IPS-20b (cell line): Measurements from ENCODE around the gene CAMKK1.
A peak's percentile ranks its signal among the peaks of the same experiment; 100 is the strongest.

ENCODE experiments used
- H3K27ac ChIP-seq: one replicate; pipeline ENCODE4 v1.5.1; 2013; ENCODE audit warnings: low read length
- H3K27me3 ChIP-seq: 2 replicates; pipeline ENCODE4 v1.6.1; 2013; ENCODE audit warnings: mild to moderate bottlenecking, low read length, inconsistent platforms; ENCODE audit not compliant: insufficient read depth
- H3K36me3 ChIP-seq: 2 replicates; pipeline ENCODE4 v1.6.1; 2013; ENCODE audit warnings: low read depth, mild to moderate bottlenecking, inconsistent platforms, low read length, moderate library complexity; ENCODE audit not compliant: insufficient read depth
- H3K4me1 ChIP-seq: 2 replicates; pipeline ENCODE4 v1.6.1; 2013; ENCODE audit warnings: mild to moderate bottlenecking, control low read depth, inconsistent platforms, low read length, moderate library complexity; ENCODE audit not compliant: insufficient read depth
- H3K4me3 ChIP-seq: 2 replicates; pipeline ENCODE4 v1.5.1; 2013; ENCODE audit warnings: mild to moderate bottlenecking, low read length, inconsistent platforms
- H3K9ac ChIP-seq: 2 replicates; pipeline ENCODE4 v1.6.1; 2013; ENCODE audit warnings: low read depth, mild to moderate bottlenecking, inconsistent platforms, low read length, moderate library complexity
- H3K9me3 ChIP-seq: 2 replicates; pipeline ENCODE4 v1.6.1; 2013; ENCODE audit warnings: mild to moderate bottlenecking, low read depth, low read length, inconsistent platforms; ENCODE audit not compliant: insufficient read depth

CAMKK1 gene

DNA sequence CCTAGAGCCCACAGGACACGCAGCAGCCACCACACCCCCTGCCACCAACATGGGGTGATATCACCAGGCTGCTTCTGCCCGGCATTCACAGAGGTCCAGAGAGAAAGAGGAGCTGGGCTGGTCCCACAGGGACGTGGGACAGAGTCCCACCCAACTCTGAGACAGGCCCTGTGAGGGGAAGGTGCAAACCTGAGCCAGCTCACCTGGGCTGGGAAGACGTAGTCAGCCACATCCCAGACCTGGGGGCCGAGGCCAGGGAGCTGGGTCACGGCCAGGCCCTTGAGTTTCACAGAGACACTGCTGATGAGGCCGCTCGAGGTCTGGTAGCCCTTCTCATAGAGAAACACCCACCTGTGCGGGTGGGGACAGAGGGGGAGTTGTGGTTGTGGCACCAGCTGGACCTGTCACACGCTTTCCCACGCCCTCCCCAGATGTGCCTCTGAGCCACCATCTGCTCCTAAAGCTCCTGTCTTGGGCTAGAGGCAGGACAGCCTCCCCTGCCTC is 12.2 kb upstream of the CAMKK1 start:
- Histone ChIP-seq H3K36me3 (no peaks in the 10 kb centered on the region), H3K27ac (no peak overlapping the region), H3K4me1 (peaks cover 13% of the 10 kb centered on the region), H3K4me3 (no peak overlapping the region), H3K9ac (no peak overlapping the region), H3K27me3 (no peaks in the 10 kb centered on the region; the same call in 1 of the 2 replicates), H3K9me3 (no peaks in the 10 kb centered on the region)

DNA sequence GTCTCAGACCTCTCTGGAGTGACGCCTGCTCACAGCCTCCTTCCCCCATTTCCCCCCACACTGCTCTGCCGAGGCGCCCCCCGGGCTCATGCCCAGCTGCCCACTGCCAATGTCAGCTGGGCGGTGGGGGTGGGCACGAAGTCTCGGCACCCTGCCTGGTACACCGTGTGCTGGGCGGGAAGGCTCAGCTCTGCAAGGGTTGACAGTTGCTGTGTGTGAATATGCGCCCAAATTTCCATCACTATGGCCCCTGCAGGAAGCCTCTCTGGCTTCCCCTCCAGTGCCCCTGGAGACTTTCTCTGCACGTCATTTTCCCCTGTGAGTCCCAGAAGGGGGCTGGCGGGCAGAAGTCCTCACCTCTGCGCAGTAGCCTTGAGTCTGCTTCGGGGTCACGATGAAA is 11.6 kb upstream of the CAMKK1 start:
- Histone ChIP-seq H3K27ac (peak overlapping the region; percentile 13), H3K27me3 (no peaks in the 10 kb centered on the region; the same call in 1 of the 2 replicates), H3K9ac (no peak overlapping the region; the same call in 1 of the 2 replicates), H3K4me3 (no peak overlapping the region), H3K4me1 (peaks cover 13% of the 10 kb centered on the region), H3K36me3 (no peaks in the 10 kb centered on the region), H3K9me3 (no peaks in the 10 kb centered on the region)

DNA sequence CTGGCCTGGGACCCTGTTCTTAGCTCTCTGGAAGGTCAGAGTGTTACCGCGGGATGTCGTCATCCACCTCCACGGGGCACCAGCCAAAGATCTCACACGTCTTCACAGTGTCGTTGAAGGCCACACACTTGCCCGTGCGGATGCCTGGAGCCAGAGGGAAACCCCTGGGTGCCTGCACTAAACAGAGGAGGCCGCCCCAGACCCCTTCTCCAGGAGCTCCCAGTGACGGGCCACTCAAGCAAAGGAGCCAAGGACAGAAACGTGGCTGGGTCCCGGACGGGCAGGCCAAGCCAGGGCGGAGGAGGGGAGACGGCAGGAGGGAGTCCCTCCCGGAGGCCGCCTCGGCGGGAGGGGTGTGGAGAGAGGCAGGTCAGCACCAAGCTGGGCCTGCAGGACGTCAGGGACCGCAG is 11.0 kb upstream of the CAMKK1 start:
- Histone ChIP-seq H3K9ac (no peak overlapping the region; the same call in 1 of the 2 replicates), H3K9me3 (no peaks in the 10 kb centered on the region), H3K36me3 (no peaks in the 10 kb centered on the region), H3K4me1 (peaks cover 13% of the 10 kb centered on the region), H3K27ac (peak overlapping the region; percentile 13), H3K27me3 (no peaks in the 10 kb centered on the region; the same call in 1 of the 2 replicates), H3K4me3 (no peak overlapping the region)

DNA sequence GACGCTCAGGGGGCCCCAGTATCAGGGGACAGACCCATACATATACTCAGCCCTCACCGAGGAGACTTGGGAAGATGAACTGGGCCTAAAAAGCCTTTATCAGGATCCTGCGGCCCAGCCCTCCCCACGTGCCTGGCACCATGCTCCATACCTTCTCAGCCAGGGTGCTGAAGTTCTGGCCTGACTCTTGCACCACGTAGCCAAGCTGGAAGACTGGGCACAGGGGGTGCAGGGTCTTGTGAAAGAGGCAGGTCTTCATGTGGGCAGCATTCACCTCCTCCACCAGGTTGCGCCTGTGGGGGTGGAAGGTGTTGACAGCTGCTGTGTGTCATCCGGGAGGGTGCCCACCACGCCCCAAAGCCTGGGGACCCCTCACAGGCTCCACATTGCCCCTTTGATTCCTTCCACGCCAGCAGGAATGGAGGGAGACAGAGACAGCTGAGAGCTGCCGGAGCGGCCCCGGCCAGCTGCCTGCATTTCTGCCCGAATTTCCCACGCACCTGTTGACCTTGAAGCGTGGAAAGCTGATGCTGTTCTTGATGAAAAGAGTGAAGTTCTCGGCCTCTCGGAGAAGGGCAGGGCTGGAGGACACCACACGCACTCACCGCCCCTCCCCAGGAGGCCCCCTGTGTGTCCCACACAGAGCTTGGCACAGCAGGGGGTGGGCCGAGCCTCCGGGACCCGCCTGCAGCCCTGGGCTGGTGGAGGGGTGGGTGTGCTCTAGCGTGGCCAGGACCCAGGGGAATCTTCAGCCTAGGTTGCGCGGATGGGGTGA is 10.4 kb upstream of the CAMKK1 start:
- Histone ChIP-seq H3K27me3 (no peaks in the 10 kb centered on the region; the same call in 1 of the 2 replicates), H3K27ac (no peak overlapping the region), H3K36me3 (no peaks in the 10 kb centered on the region), H3K4me3 (no peak overlapping the region), H3K9me3 (no peaks in the 10 kb centered on the region), H3K4me1 (peaks cover 13% of the 10 kb centered on the region), H3K9ac (no peak overlapping the region)

GRCh38 chr17:3900646-3901045 is 7.8 kb upstream of the CAMKK1 start:
- H3K36me3 ChIP-seq = no peaks in the 10 kb centered on the region
- H3K9me3 ChIP-seq = no peaks in the 10 kb centered on the region
- no peak overlapping the region for H3K27ac ChIP-seq
- H3K9ac ChIP-seq = no peak overlapping the region
- H3K27me3 ChIP-seq = no peaks in the 10 kb centered on the region
- peaks cover 13% of the 10 kb centered on the region for H3K4me1 ChIP-seq
- no peak overlapping the region for H3K4me3 ChIP-seq

- Histone ChIP-seq H3K27ac (no peak overlapping the region), H3K36me3 (no peaks in the 10 kb centered on the region), H3K27me3 (peaks cover 11% of the 10 kb centered on the region; the same call in 1 of the 2 replicates), H3K4me1 (peaks cover 6% of the 10 kb centered on the region; the same call in 1 of the 2 replicates), H3K9ac (no peak overlapping the region), H3K9me3 (no peaks in the 10 kb centered on the region), H3K4me3 (no peak overlapping the region)
Measured at GRCh38 chr17:3897731-3898130, 4.9 kb upstream of the CAMKK1 start.

GRCh38 chr17:3896968-3897235 is 4.0 kb upstream of the CAMKK1 start:
- H3K27ac ChIP-seq = no peak overlapping the region
- peaks cover 6% of the 10 kb centered on the region; the same call in 1 of the 2 replicates for H3K4me1 ChIP-seq
- H3K4me3 ChIP-seq = no peak overlapping the region
- peaks cover 13% of the 10 kb centered on the region for H3K27me3 ChIP-seq
- H3K36me3 ChIP-seq = no peaks in the 10 kb centered on the region
- no peaks in the 10 kb centered on the region for H3K9me3 ChIP-seq
- H3K9ac ChIP-seq = no peak overlapping the region

DNA sequence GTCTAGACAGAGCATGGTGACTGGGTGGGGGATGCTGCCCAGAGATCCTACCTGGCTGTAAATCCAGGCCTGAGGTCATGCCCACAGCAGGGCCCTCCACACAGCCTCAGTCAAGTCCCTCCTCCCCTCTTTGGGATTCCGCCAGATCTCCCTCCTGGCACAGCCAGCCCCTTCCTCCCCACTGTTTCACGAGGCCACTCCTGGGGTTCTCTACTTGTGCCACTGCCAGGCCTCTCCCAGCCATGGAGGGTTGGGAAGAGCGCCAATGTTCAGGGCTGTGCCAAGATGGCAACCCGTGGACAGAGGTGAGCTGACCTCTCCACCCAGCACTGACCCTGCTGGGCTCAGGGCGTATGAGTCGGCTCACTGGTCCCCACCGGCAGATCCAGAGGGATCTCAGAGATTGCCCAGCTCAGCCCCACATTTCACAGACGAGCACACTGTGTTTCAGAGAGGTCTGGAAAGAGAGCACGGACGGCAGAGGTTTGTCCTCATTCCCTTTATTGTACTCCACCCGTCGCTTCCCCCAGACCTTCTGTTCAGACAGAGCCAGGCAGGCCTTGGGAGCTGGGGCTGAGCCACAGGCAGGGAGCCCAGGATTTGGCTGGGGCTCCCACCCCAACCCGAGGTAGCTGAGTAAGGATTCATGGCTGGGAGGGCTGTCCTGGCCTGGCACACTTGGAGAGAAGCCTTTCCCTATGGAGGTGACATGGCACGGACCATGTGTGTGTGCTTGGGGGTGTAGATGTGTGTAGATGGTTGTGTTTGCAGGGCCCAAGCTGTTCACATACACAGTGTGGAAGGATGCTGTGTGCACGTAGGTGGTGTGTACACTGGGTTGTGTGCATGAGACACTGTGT is 3.5 kb upstream of the CAMKK1 start:
- Histone ChIP-seq H3K9ac (no peak overlapping the region), H3K27me3 (peaks cover 18% of the 10 kb centered on the region), H3K4me3 (no peak overlapping the region), H3K4me1 (peaks cover 8% of the 10 kb centered on the region; the same call in 1 of the 2 replicates), H3K9me3 (no peaks in the 10 kb centered on the region), H3K27ac (no peak overlapping the region), H3K36me3 (no peaks in the 10 kb centered on the region)

DNA sequence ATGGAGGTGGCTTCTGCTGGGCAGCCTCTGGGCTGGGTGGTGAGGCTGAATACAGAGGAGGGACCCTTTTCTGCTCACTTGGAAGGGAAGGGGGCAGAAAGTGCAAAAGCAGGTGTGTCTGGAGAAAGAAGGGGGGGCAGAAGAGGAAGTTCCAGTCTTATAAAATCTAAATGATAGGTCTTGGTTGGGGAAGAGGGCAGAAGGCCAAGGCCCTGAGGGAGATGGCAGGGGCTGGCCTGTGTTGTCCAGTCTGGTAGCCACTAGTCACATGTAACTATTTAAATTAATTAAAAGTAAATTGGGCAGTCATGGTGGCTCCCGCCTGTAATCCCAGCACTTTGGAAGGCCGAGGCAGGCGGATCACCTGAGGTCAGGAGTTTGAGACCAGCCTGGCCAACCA is 2.5 kb upstream of the CAMKK1 start:
- Histone ChIP-seq H3K9me3 (no peaks in the 10 kb centered on the region), H3K9ac (no peak overlapping the region), H3K4me1 (peaks cover 10% of the 10 kb centered on the region; the same call in 1 of the 2 replicates), H3K27ac (no peak overlapping the region), H3K36me3 (no peaks in the 10 kb centered on the region), H3K27me3 (peaks cover 28% of the 10 kb centered on the region), H3K4me3 (no peak overlapping the region)

DNA sequence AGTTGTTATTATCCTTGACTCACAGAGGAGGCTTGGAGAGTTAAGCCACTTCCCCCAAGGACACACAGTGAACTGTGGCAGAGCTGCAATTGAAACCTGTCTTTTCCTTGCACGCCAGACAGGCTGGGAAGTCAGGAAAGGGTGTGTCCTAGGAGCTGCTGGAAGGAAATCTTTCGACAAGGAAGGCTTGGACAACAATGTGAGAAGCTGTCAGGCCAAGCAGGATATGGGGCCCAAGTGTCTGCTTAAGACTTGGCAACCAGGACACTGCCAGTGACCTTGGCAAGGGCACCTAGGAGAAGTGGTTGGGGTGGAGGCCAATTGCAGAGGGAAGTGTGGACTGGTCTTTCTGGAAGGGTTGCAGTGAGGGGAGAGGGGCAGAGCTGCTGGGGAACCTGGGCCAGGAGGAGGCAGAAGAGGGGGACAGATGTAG is 2.1 kb upstream of the CAMKK1 start:
- H3K27me3 ChIP-seq = peaks cover 30% of the 10 kb centered on the region
- no peaks in the 10 kb centered on the region for H3K36me3 ChIP-seq
- H3K9ac ChIP-seq = no peak overlapping the region
- no peak overlapping the region for H3K4me3 ChIP-seq
- no peaks in the 10 kb centered on the region for H3K9me3 ChIP-seq
- no peak overlapping the region for H3K27ac ChIP-seq
- peaks cover 10% of the 10 kb centered on the region; the same call in 1 of the 2 replicates for H3K4me1 ChIP-seq

DNA sequence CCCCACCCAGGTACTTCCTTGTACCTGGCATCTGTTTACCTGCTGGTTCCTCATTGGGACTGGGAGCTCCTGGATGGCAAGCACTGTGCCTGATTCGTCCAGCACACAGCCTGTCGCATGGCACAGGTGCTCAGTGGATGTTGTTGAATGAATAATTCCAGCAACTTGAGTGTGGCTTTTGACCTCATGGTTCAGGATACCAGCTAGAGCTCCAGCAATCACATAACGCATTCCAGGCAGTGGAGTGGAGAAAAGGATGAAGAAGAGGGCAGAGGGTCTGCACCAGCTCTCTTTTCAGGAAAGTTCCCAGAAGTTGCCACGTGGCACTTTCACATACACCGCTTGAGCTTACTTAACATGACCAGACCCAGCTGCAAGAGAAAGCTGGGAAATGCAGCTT is 1.3 kb upstream of the CAMKK1 start:
- Histone ChIP-seq H3K9me3 (no peaks in the 10 kb centered on the region), H3K27ac (no peak overlapping the region), H3K4me3 (no peak overlapping the region), H3K36me3 (no peaks in the 10 kb centered on the region), H3K4me1 (peaks cover 12% of the 10 kb centered on the region; the same call in 1 of the 2 replicates), H3K27me3 (peaks cover 30% of the 10 kb centered on the region), H3K9ac (no peak overlapping the region)
